ENCODE measurements around the gene SECTM1. TPM values are rescaled to one million over a fixed set of nuclear protein-coding genes. Genes with fewer than 3 reads are reported as not detected.

Gene SECTM1
- total and polyA plus RNA-seq, 5 experiments from 2014 or later, result 0.18 to 1.2 TPM; not detected in 3

Other genes with a start within 250 kb of the SECTM1 start
- gene FASN, start 235.5 kb downstream of the SECTM1 start, total RNA-seq, result 10 to 100 TPM; 28.3 to 32.3 TPM
- 1 to 10 TPM in 1 of 3 donors, under 1 TPM in 2; 0.33 to 2.4 (median 0.80) TPM for gene FASN, start 235.5 kb downstream of the SECTM1 start, polyA plus RNA-seq
- gene CCDC57, start 120.9 kb downstream of the SECTM1 start, total RNA-seq, result 10 to 100 TPM; 72.9 to 80.0 TPM
- 10 to 100 TPM; 39.6 to 53.5 (median 42.4) TPM for gene CCDC57, start 120.9 kb downstream of the SECTM1 start, polyA plus RNA-seq
- 10 to 100 TPM; 10.1 to 11.6 TPM for gene SLC16A3, start 104.7 kb downstream of the SECTM1 start, total RNA-seq
- 1 to 10 TPM in 2 of 3 donors, under 1 TPM in 1; 0.91 to 1.5 (median 1.0) TPM for gene SLC16A3, start 104.7 kb downstream of the SECTM1 start, polyA plus RNA-seq
- 100 to 1,000 TPM; 184 to 201 TPM for gene CSNK1D, start 60.1 kb downstream of the SECTM1 start, total RNA-seq
- gene CSNK1D, start 60.1 kb downstream of the SECTM1 start, polyA plus RNA-seq, result 10 to 100 TPM; 47.6 to 72.1 (median 48.6) TPM
- 10 to 100 TPM; 66.9 to 67.8 TPM for gene CD7, start 16.2 kb downstream of the SECTM1 start, total RNA-seq
- gene CD7, start 16.2 kb downstream of the SECTM1 start, polyA plus RNA-seq, result 100 to 1,000 TPM; 166 to 233 (median 205) TPM
- not detected for gene TEX19, start 25.5 kb upstream of the SECTM1 start, total RNA-seq
- gene TEX19, start 25.5 kb upstream of the SECTM1 start, polyA plus RNA-seq, result not detected
- gene UTS2R, start 38.0 kb upstream of the SECTM1 start, total RNA-seq, result not detected
- not detected for gene UTS2R, start 38.0 kb upstream of the SECTM1 start, polyA plus RNA-seq
- 100 to 1,000 TPM; 112 to 122 TPM for gene HEXD, start 84.6 kb upstream of the SECTM1 start, total RNA-seq
- 10 to 100 TPM; 12.1 to 18.8 (median 12.2) TPM for gene HEXD, start 84.6 kb upstream of the SECTM1 start, polyA plus RNA-seq
- 10 to 100 TPM; 25.6 to 29.1 TPM for gene OGFOD3, start 84.8 kb upstream of the SECTM1 start, total RNA-seq
- gene OGFOD3, start 84.8 kb upstream of the SECTM1 start, polyA plus RNA-seq, result 10 to 100 TPM; 32.4 to 35.2 (median 32.6) TPM
- 100 to 1,000 TPM; 207 to 213 TPM for gene CYBC1, start 117.0 kb upstream of the SECTM1 start, total RNA-seq
- 100 to 1,000 TPM; 133 to 149 (median 147) TPM for gene CYBC1, start 117.0 kb upstream of the SECTM1 start, polyA plus RNA-seq
- 10 to 100 TPM; 70.1 to 83.9 TPM for gene NARF, start 125.0 kb upstream of the SECTM1 start, total RNA-seq
- gene NARF, start 125.0 kb upstream of the SECTM1 start, polyA plus RNA-seq, result 100 to 1,000 TPM in 2 of 3 donors, 10 to 100 TPM in 1; 93.6 to 127 (median 110) TPM
- gene FOXK2, start 186.0 kb upstream of the SECTM1 start, total RNA-seq, result 10 to 100 TPM; 54.6 to 58.4 TPM
- gene FOXK2, start 186.0 kb upstream of the SECTM1 start, polyA plus RNA-seq, result 1 to 10 TPM; 3.2 to 5.7 (median 4.3) TPM